ENCODE measurements around the gene DNAL4.

DNAL4 gene

GRCh38 chr22:38793721-38794466 lies at the start of gene DNAL4:
TSS of gene DNAL4 (minus strand) at chr22:38794143. CDS start at chr22:38782731, 11,412 bp downstream.
- DNase-seq (ENCODE audit: low read depth) = peak; percentile 95

- DNase-seq (ENCODE audit: low read depth) = peak; percentile 33
Measured at GRCh38 chr22:38843201-38843656, 49.3 kb upstream of the DNAL4 start.

GRCh38 chr22:38842512-38843200 lies 48.7 kb upstream of the DNAL4 start:
- DNase-seq (ENCODE audit: low read depth) = no peak

- no peak for DNase-seq (ENCODE audit: low read depth)
Measured at GRCh38 chr22:38841635-38842034, 47.7 kb upstream of the DNAL4 start.

- DNase-seq (ENCODE audit: low read depth) = no peak
Measured at GRCh38 chr22:38841211-38841610, 47.3 kb upstream of the DNAL4 start.

- DNase-seq (ENCODE audit: low read depth) = no peak
Measured at GRCh38 chr22:38840129-38840528, 46.2 kb upstream of the DNAL4 start.

GRCh38 chr22:38839686-38840085 lies 45.7 kb upstream of the DNAL4 start:
- DNase-seq (ENCODE audit: low read depth) = no peak

GRCh38 chr22:38837414-38837928 lies 43.5 kb upstream of the DNAL4 start:
- DNase-seq (ENCODE audit: low read depth) = no peak

GRCh38 chr22:38835888-38836301 lies 42.0 kb upstream of the DNAL4 start:
- DNase-seq (ENCODE audit: low read depth) = peak; percentile 3

- no peak for DNase-seq (ENCODE audit: low read depth)
Measured at GRCh38 chr22:38834991-38835390, 41.0 kb upstream of the DNAL4 start.

- no peak for DNase-seq (ENCODE audit: low read depth)
Measured at GRCh38 chr22:38834215-38834953, 40.4 kb upstream of the DNAL4 start.

- DNase-seq (ENCODE audit: low read depth) = no peak
Measured at GRCh38 chr22:38833061-38833460, 39.1 kb upstream of the DNAL4 start.

GRCh38 chr22:38832005-38832978 lies 38.3 kb upstream of the DNAL4 start:
- no peak for DNase-seq (ENCODE audit: low read depth)

- peak; percentile 14 for DNase-seq (ENCODE audit: low read depth)
Measured at GRCh38 chr22:38831166-38831945, 37.4 kb upstream of the DNAL4 start.

GRCh38 chr22:38830845-38831108 lies 36.8 kb upstream of the DNAL4 start:
- no peak for DNase-seq (ENCODE audit: low read depth)

GRCh38 chr22:38830026-38830844 lies 36.3 kb upstream of the DNAL4 start:
- no peak for DNase-seq (ENCODE audit: low read depth)

- no peak for DNase-seq (ENCODE audit: low read depth)
Measured at GRCh38 chr22:38829485-38829884, 35.5 kb upstream of the DNAL4 start.

- DNase-seq (ENCODE audit: low read depth) = no peak
Measured at GRCh38 chr22:38828616-38829205, 34.8 kb upstream of the DNAL4 start.

GRCh38 chr22:38828191-38828590 lies 34.2 kb upstream of the DNAL4 start:
- no peak for DNase-seq (ENCODE audit: low read depth)

Data from HS-5 (cell line).